Adipocyte (in vitro differentiated cells): Measurements from ENCODE around the gene OR8K1.

Source experiments
- DNase-seq: peaks from one replicate; pipeline ENCODE4 v3.0.0-alpha.2; 2015; ENCODE audit warnings: low read depth
- H3K27me3 ChIP-seq: replicated peaks from 2 replicates; pipeline ENCODE4 v1.7.0; 2013; ENCODE audit warnings: mild to moderate bottlenecking, low read length, moderate library complexity; ENCODE audit not compliant: control insufficient read depth, insufficient read depth
- H3K36me3 ChIP-seq: 2 replicates; pipeline ENCODE4 v1.7.0; 2013; ENCODE audit warnings: low read length, mild to moderate bottlenecking, moderate library complexity; ENCODE audit not compliant: control insufficient read depth, insufficient read depth, severe bottlenecking
- H3K4me1 ChIP-seq: 2 replicates; pipeline ENCODE4 v1.7.0; 2013; ENCODE audit warnings: mild to moderate bottlenecking, low read length, moderate library complexity; ENCODE audit not compliant: control insufficient read depth, insufficient read depth
- H3K4me3 ChIP-seq: 2 replicates; pipeline ENCODE4 v1.7.0; 2013; ENCODE audit warnings: mild to moderate bottlenecking, low read length, moderate library complexity
- H3K9ac ChIP-seq: 2 replicates; pipeline ENCODE4 v1.7.0; 2013; ENCODE audit warnings: mild to moderate bottlenecking, low read length, moderate library complexity
- H3K9me3 ChIP-seq: 2 replicates; pipeline ENCODE4 v1.7.0; 2013; ENCODE audit warnings: mild to moderate bottlenecking, low read length, moderate library complexity; ENCODE audit not compliant: control insufficient read depth

OR8K1 gene

DNA sequence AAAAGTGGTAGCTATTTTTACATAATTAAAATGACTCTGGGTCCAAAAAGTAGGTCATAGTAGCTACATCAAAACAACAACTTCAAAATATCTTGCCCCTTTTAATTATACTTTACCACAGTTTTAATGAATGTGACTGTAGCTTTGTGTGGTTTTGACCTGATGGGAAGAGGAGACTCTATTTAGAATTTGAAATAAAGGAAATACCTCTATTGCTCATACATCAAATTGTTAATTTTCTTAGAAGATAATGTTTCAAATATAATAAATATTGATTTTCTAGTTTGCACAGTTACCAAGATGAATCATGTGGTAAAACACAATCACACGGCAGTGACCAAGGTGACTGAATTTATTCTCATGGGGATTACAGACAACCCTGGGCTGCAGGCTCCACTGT, at the start of gene OR8K1:
Gene OR8K1 (plus strand): TSS at position 301 of the 400 bp plus-strand sequence. CDS start 0 bp downstream, at position 301.
- Histone ChIP-seq H3K4me3 (no peak within 1 kb of the TSS), H3K27me3 (no peaks in the 10 kb centered on the region)

DNA sequence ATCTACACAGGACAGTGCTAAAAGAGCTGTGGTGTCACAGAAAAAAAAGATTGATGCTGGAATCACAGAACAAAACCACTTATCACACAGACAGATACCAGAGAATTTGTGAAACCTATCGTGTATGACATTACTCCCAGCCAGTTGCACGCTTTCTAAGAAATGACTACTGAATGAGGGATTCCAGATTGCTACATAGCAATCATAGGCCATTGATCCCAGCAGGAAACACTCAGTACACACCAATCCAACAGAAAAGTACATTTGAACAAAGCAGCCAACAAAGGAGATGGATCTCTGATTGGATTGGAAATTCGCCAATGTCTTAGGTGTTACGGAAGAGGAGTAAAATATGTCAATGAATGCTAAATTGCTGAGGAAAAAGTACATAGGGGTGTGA, 48.9 kb upstream of the OR8K1 start:
- Histone ChIP-seq H3K27me3 (no peaks in the 10 kb centered on the region), H3K36me3 (no peaks in the 10 kb centered on the region), H3K4me3 (no peak overlapping the region), H3K9ac (no peak overlapping the region), H3K4me1 (no peaks in the 10 kb centered on the region), H3K9me3 (no peaks in the 10 kb centered on the region)
- no peak for DNase-seq

More for the DNA sequence above, at the start of gene OR8K1:
- no peaks in the 10 kb centered on the region for H3K4me1 ChIP-seq
- no peak within 1 kb of the TSS for H3K9ac ChIP-seq
- H3K9me3 ChIP-seq: no peaks in the 10 kb centered on the region
- DNase-seq: no peak
- H3K36me3 ChIP-seq: no peaks in the 10 kb centered on the region

DNA sequence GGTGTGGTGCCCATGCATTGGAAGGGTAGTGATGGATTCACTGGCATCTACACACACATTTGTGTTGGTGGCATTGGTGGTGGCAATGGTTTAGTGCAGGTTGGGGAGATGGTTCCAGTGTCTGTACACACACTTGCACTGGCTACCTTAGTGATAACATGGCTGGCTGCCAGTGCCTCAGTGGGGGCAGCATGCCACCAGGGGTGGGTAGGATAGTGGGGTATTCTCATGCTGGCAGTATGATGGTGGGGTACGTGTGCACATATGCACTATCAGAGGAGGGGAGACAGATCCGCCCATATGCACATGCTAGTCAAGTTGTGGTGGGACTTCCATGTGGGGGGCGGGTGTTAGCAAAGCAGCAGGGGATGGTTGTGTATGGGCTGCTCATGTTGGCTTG, 38.0 kb upstream of the OR8K1 start:
- no peak for DNase-seq
- peaks cover 17% of the 10 kb centered on the region for H3K9me3 ChIP-seq
- H3K36me3 ChIP-seq: no peaks in the 10 kb centered on the region
- no peaks in the 10 kb centered on the region for H3K27me3 ChIP-seq
- no peak overlapping the region for H3K4me3 ChIP-seq
- H3K4me1 ChIP-seq: no peaks in the 10 kb centered on the region
- no peak overlapping the region for H3K9ac ChIP-seq

DNA sequence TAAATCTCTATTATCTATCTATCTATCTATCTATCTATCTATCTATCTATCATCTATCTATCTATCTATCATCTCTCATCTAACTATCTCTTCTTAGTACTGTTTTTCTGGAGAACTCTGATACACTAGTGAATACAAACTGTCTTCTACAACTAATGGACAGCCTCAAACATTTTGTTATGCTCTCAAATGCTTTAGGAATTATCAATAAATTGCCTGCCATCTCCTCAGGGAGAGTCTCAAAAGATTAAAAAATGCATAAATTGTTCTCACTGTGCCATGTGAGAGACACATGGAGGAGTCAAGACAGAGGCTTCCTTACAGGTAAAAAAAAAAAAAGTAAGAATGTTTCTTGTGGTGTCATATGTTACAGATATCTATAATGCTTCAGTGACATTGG, 31.0 kb upstream of the OR8K1 start, which contains the start of gene OR8K3:
Gene OR8K3 (plus strand): TSS at position 301 of the 400 bp plus-strand sequence. CDS start 3,163 bp downstream, outside the sequence.
- DNase-seq: no peak
- Histone ChIP-seq H3K27me3 (no peaks in the 10 kb centered on the region), H3K36me3 (no peaks in the 10 kb centered on the region), H3K9ac (no peak within 1 kb of the TSS), H3K4me1 (no peaks in the 10 kb centered on the region), H3K9me3 (no peaks in the 10 kb centered on the region), H3K4me3 (no peak within 1 kb of the TSS)

DNA sequence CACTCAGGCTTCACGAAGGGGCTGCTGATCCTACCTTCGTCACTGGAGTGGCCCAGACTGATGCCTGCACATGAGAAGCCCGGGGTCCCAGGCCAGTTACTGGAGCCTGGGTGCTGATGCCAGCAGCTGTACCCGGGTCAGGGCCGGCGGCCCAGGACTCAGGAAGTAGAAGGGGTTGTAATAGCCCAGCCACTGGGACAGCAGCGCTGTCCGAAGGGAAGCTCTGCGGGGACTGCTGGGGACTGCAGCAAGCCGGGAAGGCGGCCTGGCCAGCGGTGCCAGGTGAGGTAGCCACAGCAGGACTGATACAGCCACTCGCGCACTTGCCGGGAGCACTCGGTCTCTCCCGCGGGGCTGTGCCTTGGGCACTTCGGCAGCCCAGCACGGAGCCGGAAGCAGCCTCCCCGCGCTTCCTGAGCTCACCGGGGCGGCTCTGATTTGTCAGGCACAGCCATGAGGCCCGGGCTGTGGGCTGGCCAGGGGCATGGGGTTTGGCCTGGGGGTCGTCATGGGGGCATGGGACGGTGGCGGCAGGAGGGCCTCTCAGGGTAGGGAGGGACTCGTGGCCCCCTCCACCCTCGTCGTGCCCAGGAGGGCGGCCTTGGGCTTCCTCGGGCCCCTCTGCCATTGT, 13.9 kb upstream of the OR8K1 start:
- Histone ChIP-seq H3K9ac (no peak overlapping the region), H3K27me3 (no peaks in the 10 kb centered on the region), H3K4me1 (no peaks in the 10 kb centered on the region), H3K4me3 (no peak overlapping the region), H3K36me3 (no peaks in the 10 kb centered on the region), H3K9me3 (no peaks in the 10 kb centered on the region)
- no peak for DNase-seq

DNA sequence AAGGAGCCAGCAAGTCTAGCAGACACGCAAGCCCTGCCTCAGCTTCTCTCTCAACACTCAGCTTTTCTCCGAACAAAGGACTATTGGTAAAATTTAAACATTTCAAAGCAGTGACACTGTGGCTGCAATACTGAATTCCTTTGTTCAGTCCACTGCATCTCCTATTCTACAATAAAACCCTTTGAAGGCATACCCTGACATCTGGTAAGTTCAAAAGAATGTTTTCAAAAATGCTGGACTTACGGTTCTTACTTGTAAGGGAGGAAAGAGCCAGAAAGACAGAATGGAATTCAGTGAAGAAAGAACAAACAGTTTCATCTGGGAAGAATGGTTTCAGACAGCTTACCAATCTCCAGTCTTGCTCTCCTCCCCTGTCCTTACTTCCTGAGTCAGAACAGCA, 12.7 kb upstream of the OR8K1 start:
- Histone ChIP-seq H3K9me3 (no peaks in the 10 kb centered on the region), H3K4me1 (no peaks in the 10 kb centered on the region), H3K27me3 (no peaks in the 10 kb centered on the region), H3K4me3 (no peak overlapping the region), H3K36me3 (no peaks in the 10 kb centered on the region), H3K9ac (no peak overlapping the region)
- no peak for DNase-seq

DNA sequence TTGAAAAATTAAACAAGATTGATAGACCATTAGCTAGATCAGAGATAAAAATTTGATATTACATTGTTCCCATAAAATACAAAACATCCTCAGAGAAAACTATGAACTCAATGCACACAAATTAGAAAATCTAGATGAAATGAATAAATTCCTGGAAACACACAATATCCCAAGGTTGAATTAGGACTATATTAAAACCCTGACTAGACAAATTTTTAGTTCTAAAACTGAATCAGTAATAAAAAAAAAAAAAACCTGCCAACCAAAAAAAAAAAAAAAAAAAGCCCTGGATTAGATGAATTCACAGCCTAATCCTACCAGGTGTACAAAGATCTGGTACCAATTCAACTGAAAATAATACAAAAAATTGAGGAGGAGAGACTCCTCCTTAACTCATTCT, 5.5 kb upstream of the OR8K1 start:
- no peak for DNase-seq
- H3K9ac ChIP-seq: no peak overlapping the region
- H3K4me3 ChIP-seq: no peak overlapping the region
- no peaks in the 10 kb centered on the region for H3K27me3 ChIP-seq
- no peaks in the 10 kb centered on the region for H3K36me3 ChIP-seq
- no peaks in the 10 kb centered on the region for H3K4me1 ChIP-seq
- H3K9me3 ChIP-seq: no peaks in the 10 kb centered on the region

DNA sequence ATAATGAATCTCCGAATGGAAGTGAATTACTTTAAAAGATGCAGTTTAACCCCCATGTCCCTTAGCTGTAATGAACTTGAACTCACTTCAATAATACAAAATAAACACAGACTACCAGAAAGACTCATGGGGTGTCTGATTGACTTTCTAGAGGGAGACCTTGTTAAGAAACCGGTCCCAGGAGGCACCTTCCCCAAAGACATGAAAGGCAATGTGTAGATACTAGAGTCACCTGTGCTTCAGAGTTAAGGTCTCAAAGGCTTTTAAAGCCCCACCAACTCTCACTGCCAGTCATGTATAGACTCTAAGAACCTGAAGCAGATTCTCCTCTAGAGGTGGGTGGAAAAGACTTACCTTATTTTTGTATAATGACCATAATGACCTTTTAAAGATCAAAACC, 8.2 kb downstream of the OR8K1 start, which contains the start of gene OR8J1:
Gene OR8J1 (plus strand): TSS at position 301 of the 400 bp plus-strand sequence. CDS start 5,956 bp downstream, outside the sequence.
- Histone ChIP-seq H3K4me3 (no peak within 1 kb of the TSS), H3K36me3 (no peaks in the 10 kb centered on the region), H3K9me3 (no peaks in the 10 kb centered on the region), H3K9ac (no peak within 1 kb of the TSS), H3K27me3 (no peaks in the 10 kb centered on the region), H3K4me1 (no peaks in the 10 kb centered on the region)
- no peak for DNase-seq

DNA sequence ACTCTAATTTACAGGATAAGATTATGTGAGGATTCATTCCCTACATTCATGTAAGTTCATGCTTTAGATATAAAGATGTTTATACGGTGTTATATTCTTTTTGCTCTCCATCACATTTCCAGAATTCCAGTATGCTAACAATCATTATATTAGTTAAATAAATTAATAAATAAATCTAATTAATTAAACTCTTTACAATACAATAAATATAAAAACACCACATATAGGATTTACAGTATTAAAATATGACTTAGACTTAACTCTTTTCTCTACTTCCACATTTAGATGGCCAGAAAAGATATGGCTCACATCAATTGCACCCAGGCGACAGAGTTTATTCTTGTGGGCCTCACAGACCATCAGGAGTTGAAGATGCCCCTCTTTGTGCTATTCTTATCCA, 29.5 kb downstream of the OR8K1 start, which contains the start of gene OR8U1:
Gene OR8U1 (plus strand): TSS at position 301 of the 400 bp plus-strand sequence. CDS start 0 bp downstream, at position 301.
- Histone ChIP-seq H3K9me3 (no peaks in the 10 kb centered on the region), H3K4me3 (no peak within 1 kb of the TSS), H3K36me3 (no peaks in the 10 kb centered on the region), H3K9ac (no peak within 1 kb of the TSS), H3K4me1 (no peaks in the 10 kb centered on the region), H3K27me3 (no peaks in the 10 kb centered on the region)
- no peak for DNase-seq

DNA sequence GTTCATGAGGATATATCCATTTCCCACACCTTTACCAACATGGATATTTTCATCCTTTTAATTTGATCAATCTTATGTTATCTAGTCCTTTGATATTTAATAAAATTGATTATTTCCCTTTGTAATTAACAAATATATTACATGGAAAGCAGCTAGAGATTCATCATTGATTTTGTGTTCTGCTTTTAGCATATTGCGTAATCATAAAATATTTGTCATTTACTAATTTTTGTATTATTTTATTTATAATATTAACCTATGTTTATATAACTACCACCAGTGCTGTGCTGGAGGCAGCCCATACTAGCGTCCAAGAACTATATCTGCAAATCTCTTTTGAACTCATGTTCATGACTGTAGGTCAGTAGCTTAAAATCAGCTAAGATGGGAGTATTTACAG, 34.3 kb downstream of the OR8K1 start:
- H3K9ac ChIP-seq: no peak overlapping the region
- no peak for DNase-seq
- H3K4me3 ChIP-seq: no peak overlapping the region
- no peaks in the 10 kb centered on the region for H3K27me3 ChIP-seq
- H3K36me3 ChIP-seq: no peaks in the 10 kb centered on the region
- no peaks in the 10 kb centered on the region for H3K9me3 ChIP-seq
- no peaks in the 10 kb centered on the region for H3K4me1 ChIP-seq

DNA sequence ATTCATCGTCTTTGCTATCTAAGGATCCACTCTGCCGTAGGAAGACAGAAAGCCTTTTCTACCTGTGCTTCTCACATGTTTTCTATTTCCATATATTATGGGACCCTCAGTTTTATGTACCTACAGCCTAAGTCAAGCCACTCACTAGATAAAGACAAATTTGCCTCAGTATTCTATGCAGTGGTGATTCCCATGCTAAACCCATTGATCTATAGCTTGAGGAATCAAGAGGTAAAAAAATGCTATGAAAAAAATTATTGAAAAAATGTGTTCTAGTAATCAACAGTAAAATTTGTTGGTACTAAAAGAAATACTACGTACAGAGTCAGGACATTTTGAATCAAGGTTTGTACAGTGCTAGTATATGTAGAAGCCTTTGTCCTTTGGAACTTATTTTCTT, 48.5 kb downstream of the OR8K1 start:
- Histone ChIP-seq H3K9me3 (no peaks in the 10 kb centered on the region), H3K4me1 (no peaks in the 10 kb centered on the region), H3K36me3 (no peaks in the 10 kb centered on the region), H3K4me3 (no peak overlapping the region), H3K27me3 (no peaks in the 10 kb centered on the region), H3K9ac (no peak overlapping the region)
- no peak for DNase-seq

DNA sequence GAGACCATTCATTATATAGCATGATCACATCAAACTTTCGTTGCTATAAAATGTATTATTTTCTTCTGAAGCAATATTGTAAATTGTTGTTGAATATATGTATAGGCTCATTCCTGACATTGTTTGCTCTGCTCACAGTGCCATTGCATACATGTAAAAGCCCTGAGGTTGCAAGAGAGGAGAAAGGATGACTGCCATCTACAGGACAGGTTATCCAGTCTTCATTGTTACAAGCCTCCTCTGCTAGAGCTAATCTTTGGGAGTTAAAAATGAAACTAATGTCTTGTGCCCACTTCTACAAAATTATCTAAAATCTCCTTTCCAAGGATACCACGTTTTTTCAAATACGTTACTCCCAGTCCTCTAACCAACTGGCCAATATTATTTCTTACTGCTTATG, 50.2 kb downstream of the OR8K1 start:
- DNase-seq: no peak

More for the DNA sequence above, 50.2 kb downstream of the OR8K1 start:
- Histone ChIP-seq H3K4me3 (no peak overlapping the region), H3K27me3 (no peaks in the 10 kb centered on the region), H3K9ac (no peak overlapping the region), H3K36me3 (no peaks in the 10 kb centered on the region), H3K9me3 (no peaks in the 10 kb centered on the region), H3K4me1 (no peaks in the 10 kb centered on the region)
